CD4-positive, alpha-beta T cell treated with Interleukin-4 for 4 hours (primary cell): ENCODE measurements around the gene TLCD4.
"Not testable (repeated sequence)": the region's sequence is repeated elsewhere in the genome, so short reads cannot be mapped to it uniquely, and the experiment has no call there.

Experiments
- DNase-seq: peaks from one replicate; pipeline ENCODE4 v3.0.0-alpha.2; 2020

The TLCD4 gene

GRCh38 chr1:95096218-95096841 lies 20.8 kb upstream of the TLCD4 start:
- no peak for DNase-seq

- no peak for DNase-seq
Observed at GRCh38 chr1:95097426-95097825, 19.7 kb upstream of the TLCD4 start.

GRCh38 chr1:95098196-95098595 lies 19.0 kb upstream of the TLCD4 start:
- DNase-seq, result no peak

GRCh38 chr1:95108792-95109191 lies 8.4 kb upstream of the TLCD4 start:
- no peak for DNase-seq

- no peak for DNase-seq
Observed at GRCh38 chr1:95111014-95111413, 6.1 kb upstream of the TLCD4 start.

- no peak for DNase-seq
Observed at GRCh38 chr1:95113684-95114083, 3.5 kb upstream of the TLCD4 start.

GRCh38 chr1:95115708-95116137 lies 1.4 kb upstream of the TLCD4 start:
- DNase-seq, result no peak

GRCh38 chr1:95116580-95117206 lies 462 bp upstream of the TLCD4 start:
- peak; percentile 49 for DNase-seq

GRCh38 chr1:95118067-95118499 lies 928 bp downstream of the TLCD4 start:
- DNase-seq, result no peak

- no peak for DNase-seq
Observed at GRCh38 chr1:95118710-95119109, 1.6 kb downstream of the TLCD4 start.

- no peak for DNase-seq
Observed at GRCh38 chr1:95119273-95119672, 2.1 kb downstream of the TLCD4 start.

- DNase-seq, result no peak
Observed at GRCh38 chr1:95122151-95122697, 5.1 kb downstream of the TLCD4 start.

- no peak for DNase-seq
Observed at GRCh38 chr1:95124342-95124741, 7.2 kb downstream of the TLCD4 start.

GRCh38 chr1:95126366-95126765 lies 9.2 kb downstream of the TLCD4 start:
- DNase-seq, result no peak

GRCh38 chr1:95126846-95127245 lies 9.7 kb downstream of the TLCD4 start:
- no peak for DNase-seq

GRCh38 chr1:95127380-95127779 lies 10.2 kb downstream of the TLCD4 start:
- no peak for DNase-seq

GRCh38 chr1:95132762-95133161 lies 15.6 kb downstream of the TLCD4 start:
- DNase-seq, result no peak

- no peak for DNase-seq
Observed at GRCh38 chr1:95133687-95134086, 16.5 kb downstream of the TLCD4 start.

- no peak for DNase-seq
Observed at GRCh38 chr1:95138223-95138622, 21.1 kb downstream of the TLCD4 start.

GRCh38 chr1:95139039-95139438 lies 21.9 kb downstream of the TLCD4 start:
- DNase-seq, result no peak

GRCh38 chr1:95140791-95141190 lies 23.6 kb downstream of the TLCD4 start:
- no peak for DNase-seq

GRCh38 chr1:95145493-95145892 lies 28.3 kb downstream of the TLCD4 start:
- no peak for DNase-seq

GRCh38 chr1:95146637-95147036 lies 29.5 kb downstream of the TLCD4 start:
- DNase-seq, result no peak

- DNase-seq, result no peak
Observed at GRCh38 chr1:95154096-95154495, 36.9 kb downstream of the TLCD4 start.

GRCh38 chr1:95165569-95165968 lies 48.4 kb downstream of the TLCD4 start:
- not testable (repeated sequence) for DNase-seq
